OCI-LY1 (cell line): ENCODE results near the gene TIPRL.

Source experiments
- CTCF ChIP-seq: fragments of 200-600 bp; sonication (generic), shearing (Covaris generic); IDR thresholded peaks from 2 replicates; pipeline ENCODE4 v1.5.1; 2017; ENCODE audit warnings: mild to moderate bottlenecking, antibody characterized with exemption, low read length, moderate library complexity, mixed read lengths
- EZH2 ChIP-seq: fragments of 200-600 bp; sonication (generic), shearing (Covaris generic); IDR thresholded peaks from 2 replicates; pipeline ENCODE4 v1.8.0; 2017; ENCODE audit warnings: borderline replicate concordance, mixed run types, mild to moderate bottlenecking, antibody characterized with exemption, low read length, moderate library complexity, mixed read lengths

DNA sequence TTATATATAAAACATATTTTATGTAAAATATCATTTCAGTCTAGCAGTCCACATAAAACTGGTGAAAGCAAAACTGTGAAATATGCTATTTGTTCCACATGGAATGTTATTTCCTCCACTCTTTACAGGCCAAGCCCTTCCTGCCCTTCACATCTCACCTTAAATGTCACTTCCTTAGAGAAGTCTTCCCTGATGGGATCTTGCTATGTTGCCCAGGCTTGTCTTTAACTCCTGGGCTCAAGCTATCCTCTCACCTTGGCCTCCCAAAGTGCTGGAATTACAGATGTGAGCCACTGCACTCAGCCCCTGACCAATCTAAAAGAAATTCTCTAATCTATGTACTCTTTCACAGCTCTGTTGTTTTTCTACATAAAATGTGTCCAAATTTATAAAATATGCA, 39.7 kb upstream of the TIPRL start:
- TF ChIP-seq CTCF (no peak), EZH2 (no peak)
